Activated B cell treated with CpG ODN at 0.5 μM for 24 hours (primary cell): Measurements from ENCODE around the gene NDRG3. TPM values are rescaled to one million over a fixed set of nuclear protein-coding genes. Genes with fewer than 3 reads are reported as not detected.

ENCODE experiments used
- ATAC-seq: fragments of 200-7000 bp; cut with Tn5 transposase; one replicate; pipeline ENCODE4 v1.10.0; 2021; ENCODE audit warnings: low read depth, mild to moderate bottlenecking, moderate library complexity
- CTCF ChIA-PET: fragments of 350-600 bp; sonication (Branson Sonifier 250); formaldehyde crosslinking; loops from one replicate; lab custom pipeline; 2021; ENCODE audit warnings: antibody characterized with exemption; lab: Charles Lee
- POLR2A ChIA-PET: fragments of 350-600 bp; sonication (Branson Sonifier 250); formaldehyde crosslinking; loops from one replicate; lab custom pipeline; 2021; ENCODE audit warnings: antibody characterized with exemption; lab: Charles Lee
- DNase-seq: peaks from one replicate; pipeline ENCODE4 v3.0.0; 2022
- H3K27ac Mint-ChIP-seq: one replicate; pipeline ENCODE4 v1.8.0; 2020; ENCODE audit warnings: mixed read lengths
- H3K27me3 Mint-ChIP-seq: one replicate; pipeline ENCODE4 v1.8.0; 2021; ENCODE audit warnings: mixed read lengths
- H3K36me3 Mint-ChIP-seq: one replicate; pipeline ENCODE4 v1.8.0; 2021; ENCODE audit warnings: low read depth, mixed read lengths
- H3K4me1 Mint-ChIP-seq: one replicate; pipeline ENCODE4 v1.8.0; 2021; ENCODE audit warnings: mixed read lengths
- H3K4me3 Mint-ChIP-seq: one replicate; pipeline ENCODE4 v1.8.0; 2020; ENCODE audit warnings: mild to moderate bottlenecking, mixed read lengths
- H3K9me3 Mint-ChIP-seq: one replicate; pipeline ENCODE4 v1.8.0; 2020; ENCODE audit warnings: mixed read lengths
- intact Hi-C: fragments of 100-400 bp; cut with micrococcal nuclease; formaldehyde crosslinking; loops from one replicate; pipeline ENCODE4 v1.15.1; 2024
- total RNA-seq: library from RNA; stranded (reverse); gene quantifications from 2 replicates; pipeline ENCODE4 v1.2.3, GENCODE V29; 2022
- TF ChIP-seq, protein P1 (sequence below): fragments of 200-600 bp; IDR thresholded peaks from one replicate; pipeline ENCODE4 v1.8.0; 2022; ENCODE audit warnings: antibody characterized with exemption, mild to moderate bottlenecking

NDRG3 gene
- total RNA-seq, 1 donor from 2014 or later = 21.4 TPM

- no peak for DNase-seq
- Mint-ChIP-seq H3K4me3 (peak overlapping the region; percentile 97), H3K4me1 (peaks cover 50% of the 10 kb centered on the region), H3K36me3 (peaks cover 47% of the 10 kb centered on the region), H3K27me3 (no peaks in the 10 kb centered on the region), H3K27ac (peak overlapping the region; percentile 87), H3K9me3 (no peaks in the 10 kb centered on the region)
- intact Hi-C loops = loop anchor here (10.0 kb wide), 1 partner anchor 652 kb away; the partner anchor contains the start of gene SCAND1
- CTCF ChIA-PET = interaction anchor here (0.6 to 4.3 kb wide), 10 partner anchors 12 to 1811 kb away, joined by 3 to 47 read pairs (median 4); partner anchors contain the start of genes SLA2 and TGIF2
- POLR2A ChIA-PET = interaction anchor here (0.9 to 6.1 kb wide), 17 partner anchors 10 to 942 kb away, joined by 3 to 358 read pairs (median 8); partner anchors contain the start of genes AAR2, CPNE1, DSN1 and RBM12
- ATAC-seq = no peak
- TF ChIP-seq, protein P1, sequence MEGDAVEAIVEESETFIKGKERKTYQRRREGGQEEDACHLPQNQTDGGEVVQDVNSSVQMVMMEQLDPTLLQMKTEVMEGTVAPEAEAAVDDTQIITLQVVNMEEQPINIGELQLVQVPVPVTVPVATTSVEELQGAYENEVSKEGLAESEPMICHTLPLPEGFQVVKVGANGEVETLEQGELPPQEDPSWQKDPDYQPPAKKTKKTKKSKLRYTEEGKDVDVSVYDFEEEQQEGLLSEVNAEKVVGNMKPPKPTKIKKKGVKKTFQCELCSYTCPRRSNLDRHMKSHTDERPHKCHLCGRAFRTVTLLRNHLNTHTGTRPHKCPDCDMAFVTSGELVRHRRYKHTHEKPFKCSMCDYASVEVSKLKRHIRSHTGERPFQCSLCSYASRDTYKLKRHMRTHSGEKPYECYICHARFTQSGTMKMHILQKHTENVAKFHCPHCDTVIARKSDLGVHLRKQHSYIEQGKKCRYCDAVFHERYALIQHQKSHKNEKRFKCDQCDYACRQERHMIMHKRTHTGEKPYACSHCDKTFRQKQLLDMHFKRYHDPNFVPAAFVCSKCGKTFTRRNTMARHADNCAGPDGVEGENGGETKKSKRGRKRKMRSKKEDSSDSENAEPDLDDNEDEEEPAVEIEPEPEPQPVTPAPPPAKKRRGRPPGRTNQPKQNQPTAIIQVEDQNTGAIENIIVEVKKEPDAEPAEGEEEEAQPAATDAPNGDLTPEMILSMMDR = no peak
Observed at GRCh38 chr20:36606158-36607066, 139.5 kb downstream of the NDRG3 start.

DNA sequence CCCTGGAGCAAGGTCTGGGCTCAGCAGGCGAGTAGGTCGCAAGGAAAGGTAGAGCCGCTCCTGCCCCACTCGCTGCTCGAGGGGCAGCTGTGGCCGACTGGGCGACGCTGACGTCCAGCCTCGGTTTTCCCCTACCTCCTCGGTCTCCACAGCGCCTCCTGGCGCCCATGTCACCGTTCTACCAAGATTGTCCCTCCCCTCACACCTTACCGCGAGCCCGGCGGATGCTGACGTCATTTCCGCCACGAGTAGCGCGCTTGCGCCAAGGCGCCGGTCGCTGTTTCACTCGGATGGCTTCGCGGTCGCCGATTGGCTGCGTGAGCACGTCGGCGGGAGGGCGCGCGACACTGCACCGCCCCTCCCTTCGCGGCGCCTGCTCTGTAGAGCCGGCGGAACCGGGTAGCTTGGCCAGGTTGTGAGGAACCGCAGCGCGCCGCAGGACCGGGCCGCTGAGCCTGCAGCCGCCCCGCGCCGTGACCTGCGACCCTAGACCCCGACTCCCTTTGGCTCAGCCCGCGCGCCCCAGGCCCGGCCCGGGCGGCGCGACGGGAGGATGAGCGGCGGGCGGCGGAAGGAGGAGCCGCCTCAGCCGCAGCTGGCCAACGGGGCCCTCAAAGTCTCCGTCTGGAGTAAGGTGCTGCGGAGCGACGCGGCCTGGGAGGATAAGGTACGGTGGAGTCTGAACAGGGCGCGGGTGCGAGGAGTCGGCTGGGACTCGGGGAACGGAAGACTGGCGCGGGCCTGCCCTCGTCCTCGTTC, 140.3 kb downstream of the NDRG3 start, which contains the start of gene RAB5IF:
Gene RAB5IF (plus strand): TSS at position 381 of the 759 bp plus-strand sequence. CDS start 173 bp downstream, at position 554.
- peak; percentile 83 for ATAC-seq
- Mint-ChIP-seq H3K27me3 (no peaks in the 10 kb centered on the region), H3K27ac (peak within 1 kb of the TSS; percentile 99), H3K9me3 (no peaks in the 10 kb centered on the region), H3K36me3 (peaks cover 40% of the 10 kb centered on the region), H3K4me1 (peaks cover 53% of the 10 kb centered on the region), H3K4me3 (peak within 1 kb of the TSS; percentile 97)
- TF ChIP-seq, protein P1 = peak; percentile 58
- ChIA-PET CTCF (interaction anchor here (0.6 to 4.3 kb wide), 16 partner anchors 11 to 1812 kb away, joined by 3 to 47 read pairs (median 4); partner anchors contain the start of genes SLA2 and TGIF2), POLR2A (interaction anchor here (0.5 to 6.1 kb wide), 26 partner anchors 10 to 1384 kb away, joined by 3 to 358 read pairs (median 6); partner anchors contain the start of genes AAR2, CPNE1, DSN1 and MYL9)
- intact Hi-C loops = loop anchor here (1.0 to 10.0 kb wide), 9 partner anchors 10 to 651 kb away; partner anchors contain the start of genes NDRG3, SCAND1 and TGIF2
- DNase-seq = peak; percentile 99

DNA sequence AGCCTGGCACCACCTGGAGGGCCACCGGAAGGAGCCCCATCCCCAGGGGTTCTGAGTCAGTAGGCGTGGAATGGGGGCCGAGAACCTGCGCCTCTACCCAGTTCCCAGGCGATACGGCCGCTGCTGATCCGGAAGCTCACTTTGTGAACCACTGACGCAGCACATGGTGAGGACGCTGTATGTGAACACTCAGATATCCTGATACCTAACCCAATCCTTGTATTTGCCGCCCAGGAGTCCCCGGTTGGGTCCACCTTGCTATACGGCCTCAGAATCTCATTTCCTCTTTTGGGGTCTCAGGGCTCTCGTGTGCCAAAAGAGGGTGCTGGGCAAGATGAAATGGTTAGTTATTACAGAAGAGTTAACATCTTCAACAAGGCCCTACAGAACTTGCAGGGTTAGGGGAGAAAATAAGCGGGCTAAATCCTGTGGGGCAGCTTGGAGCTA, 140.9 kb downstream of the NDRG3 start:
- H3K27me3 Mint-ChIP-seq = no peaks in the 10 kb centered on the region
- H3K9me3 Mint-ChIP-seq = no peaks in the 10 kb centered on the region
- peak overlapping the region; percentile 97 for H3K4me3 Mint-ChIP-seq
- ChIA-PET CTCF (interaction anchor here (0.6 to 4.3 kb wide), 14 partner anchors 10 to 402 kb away, joined by 3 to 47 read pairs (median 4); partner anchors contain the start of gene TGIF2), POLR2A (interaction anchor here (0.5 to 6.1 kb wide), 26 partner anchors 10 to 1384 kb away, joined by 3 to 358 read pairs (median 6); partner anchors contain the start of genes AAR2, CPNE1, DSN1 and MYL9)
- H3K4me1 Mint-ChIP-seq = peaks cover 56% of the 10 kb centered on the region
- TF ChIP-seq, protein P1 = no peak
- DNase-seq (peak; percentile 72), ATAC-seq (peak; percentile 57)
- peaks cover 35% of the 10 kb centered on the region for H3K36me3 Mint-ChIP-seq
- H3K27ac Mint-ChIP-seq = peak overlapping the region; percentile 99
- intact Hi-C loops = loop anchor here (1.0 to 10.0 kb wide), 9 partner anchors 10 to 650 kb away; partner anchors contain the start of genes NDRG3, SCAND1 and TGIF2

Other genes with a start within 250 kb of the NDRG3 start
- 5.4 and 8.0 TPM in 2 replicates for gene MYL9, start 204.6 kb downstream of the NDRG3 start, total RNA-seq
- 40.8 and 43.8 TPM in 2 replicates for gene TGIF2, start 172.5 kb downstream of the NDRG3 start, total RNA-seq
- gene RAB5IF, start 140.3 kb downstream of the NDRG3 start, total RNA-seq = 54.9 and 55.7 TPM in 2 replicates
- gene SLA2, start 99.9 kb downstream of the NDRG3 start, total RNA-seq = 0.59 and 0.67 TPM in 2 replicates
- 11.2 and 14.0 TPM in 2 replicates for gene DSN1, start 27.7 kb upstream of the NDRG3 start, total RNA-seq
- gene TLDC2, start 130.0 kb upstream of the NDRG3 start, total RNA-seq = not detected in 2 replicates
- 15.1 and 16.4 TPM in 2 replicates for gene SAMHD1, start 205.6 kb upstream of the NDRG3 start, total RNA-seq